ENCODE results near the gene RUBCN.
"Not testable (repeated sequence)": the region's sequence is repeated elsewhere in the genome, so short reads cannot be mapped to it uniquely, and the experiment has no call there.

- TF ChIP-seq, protein P1, sequence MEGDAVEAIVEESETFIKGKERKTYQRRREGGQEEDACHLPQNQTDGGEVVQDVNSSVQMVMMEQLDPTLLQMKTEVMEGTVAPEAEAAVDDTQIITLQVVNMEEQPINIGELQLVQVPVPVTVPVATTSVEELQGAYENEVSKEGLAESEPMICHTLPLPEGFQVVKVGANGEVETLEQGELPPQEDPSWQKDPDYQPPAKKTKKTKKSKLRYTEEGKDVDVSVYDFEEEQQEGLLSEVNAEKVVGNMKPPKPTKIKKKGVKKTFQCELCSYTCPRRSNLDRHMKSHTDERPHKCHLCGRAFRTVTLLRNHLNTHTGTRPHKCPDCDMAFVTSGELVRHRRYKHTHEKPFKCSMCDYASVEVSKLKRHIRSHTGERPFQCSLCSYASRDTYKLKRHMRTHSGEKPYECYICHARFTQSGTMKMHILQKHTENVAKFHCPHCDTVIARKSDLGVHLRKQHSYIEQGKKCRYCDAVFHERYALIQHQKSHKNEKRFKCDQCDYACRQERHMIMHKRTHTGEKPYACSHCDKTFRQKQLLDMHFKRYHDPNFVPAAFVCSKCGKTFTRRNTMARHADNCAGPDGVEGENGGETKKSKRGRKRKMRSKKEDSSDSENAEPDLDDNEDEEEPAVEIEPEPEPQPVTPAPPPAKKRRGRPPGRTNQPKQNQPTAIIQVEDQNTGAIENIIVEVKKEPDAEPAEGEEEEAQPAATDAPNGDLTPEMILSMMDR (IDR thresholded peaks at IDR 0.05): not testable (repeated sequence)
- not testable (repeated sequence) for TF ChIP-seq POLR2A, EP300 (IDR thresholded peaks at IDR 0.05)
These were observed 82.4 kb downstream of the RUBCN start for GRCh38 chr3:197654090-197654997.
